A673 (cell line): ENCODE measurements around the gene SLC25A52. TPM values are rescaled to one million over a fixed set of nuclear protein-coding genes. Genes with fewer than 3 reads are reported as not detected.

Experiments used
- BruUV-seq: library from RNA; stranded (reverse); fragments of 400-500 nt; replicated peaks from 2 replicates; lab custom pipeline; 2021; lab: Mats Ljungman, UMichigan
- CTCF ChIA-PET: fragments of 300-600 bp; sonication (Branson Sonifier 250); formaldehyde crosslinking; loops from one replicate; lab custom pipeline; 2022; ENCODE audit warnings: antibody characterized with exemption; lab: Charles Lee
- POLR2A ChIA-PET: fragments of 300-600 bp; sonication (Branson Sonifier 250); formaldehyde crosslinking; loops from one replicate; lab custom pipeline; 2022; ENCODE audit warnings: antibody characterized with exemption; ENCODE audit not compliant: low non-redundant PET; lab: Charles Lee
- DNase-seq: peaks from one replicate; pipeline ENCODE4 v3.0.0-alpha.2; 2015; ENCODE audit warnings: low spot score
- H3K27ac ChIP-seq: fragments of 200-600 bp; sonication (generic); 2 replicates; pipeline ENCODE4 v1.5.1; 2016; ENCODE audit warnings: mixed run types, low read depth, mild to moderate bottlenecking, mixed read lengths, antibody characterized with exemption, low read length; ENCODE audit not compliant: poor library complexity, severe bottlenecking
- H3K27me3 ChIP-seq: fragments of 200-600 bp; sonication (generic); replicated peaks from 2 replicates; pipeline ENCODE4 v1.6.1; 2017; ENCODE audit warnings: mixed run types, low read depth, mild to moderate bottlenecking, mixed read lengths, antibody characterized with exemption, low read length; ENCODE audit not compliant: insufficient read depth, poor library complexity
- H3K36me3 ChIP-seq: fragments of 200-600 bp; sonication (generic); 2 replicates; pipeline ENCODE4 v1.6.1; 2016; ENCODE audit warnings: mixed run types, mild to moderate bottlenecking, mixed read lengths, antibody characterized with exemption, low read length; ENCODE audit not compliant: insufficient read depth, poor library complexity, severe bottlenecking
- H3K4me1 ChIP-seq: fragments of 200-600 bp; sonication (generic); 2 replicates; pipeline ENCODE4 v1.6.1; 2017; ENCODE audit warnings: mixed run types, mild to moderate bottlenecking, mixed read lengths, antibody characterized with exemption, low read length; ENCODE audit not compliant: insufficient read depth, poor library complexity, severe bottlenecking
- H3K4me3 ChIP-seq: fragments of 200-600 bp; sonication (generic); 2 replicates; pipeline ENCODE4 v1.5.1; 2016; ENCODE audit warnings: low read depth, mixed run types, mild to moderate bottlenecking, mixed read lengths, low read length; ENCODE audit not compliant: poor library complexity, severe bottlenecking
- H3K9me3 ChIP-seq: fragments of 200-600 bp; sonication (generic); 2 replicates; pipeline ENCODE4 v1.6.1; 2016; ENCODE audit warnings: mixed run types, low read depth, mild to moderate bottlenecking, mixed read lengths, antibody characterized with exemption, low read length; ENCODE audit not compliant: poor library complexity, severe bottlenecking
- CTCF ChIP-seq: fragments of 300-800, 200-600 bp; sonication (generic); conservative IDR thresholded peaks from 2 replicates; pipeline ENCODE4 v1.5.1; 2017; ENCODE audit warnings: low read depth, mild to moderate bottlenecking, antibody characterized with exemption, low read length, moderate library complexity, mixed read lengths
- EZH2 ChIP-seq: fragments of 200-600 bp; sonication (generic); IDR thresholded peaks from 2 replicates; pipeline ENCODE4 v1.6.1; 2017; ENCODE audit warnings: borderline replicate concordance, low read depth, mild to moderate bottlenecking, mixed read lengths, antibody characterized with exemption, low read length; ENCODE audit not compliant: poor library complexity, severe bottlenecking
- intact Hi-C: fragments of 100-400 bp; cut with micrococcal nuclease; formaldehyde crosslinking; loops from one replicate; pipeline ENCODE4 v1.10.0; 2022; ENCODE audit not compliant: unreplicated experiment
- total RNA-seq: library from RNA; stranded (reverse); gene quantifications from 2 replicates; pipeline ENCODE4 v1.2.3, GENCODE V29; 2021

SLC25A52 gene
- total RNA-seq, 1 experiment from 2014 or later = not detected

- no TSS peak for BruUV-seq
- no peaks in the 10 kb centered on the region for H3K36me3 ChIP-seq
- peaks cover 7% of the 10 kb centered on the region for H3K9me3 ChIP-seq
- DNase-seq = no peak
- H3K4me3 ChIP-seq = no peak overlapping the region
- intact Hi-C loops = no loop called here
- TF ChIP-seq EZH2 (no peak), CTCF (no peak)
- POLR2A ChIA-PET = no interaction called here
- H3K27me3 ChIP-seq = no peaks in the 10 kb centered on the region
- no peaks in the 10 kb centered on the region for H3K4me1 ChIP-seq
- CTCF ChIA-PET = no interaction called here
- no peak overlapping the region for H3K27ac ChIP-seq
Measured at GRCh38 chr18:31774962-31775361, 14.3 kb upstream of the SLC25A52 start.

- ChIA-PET CTCF (no interaction called here), POLR2A (no interaction called here)
- intact Hi-C loops = no loop called here
- Histone ChIP-seq H3K4me3 (no peak overlapping the region), H3K36me3 (no peaks in the 10 kb centered on the region), H3K9me3 (peaks cover 7% of the 10 kb centered on the region), H3K4me1 (no peaks in the 10 kb centered on the region), H3K27me3 (no peaks in the 10 kb centered on the region), H3K27ac (no peak overlapping the region)
- TF ChIP-seq CTCF = no peak
- no peak for DNase-seq
- BruUV-seq = no TSS peak
Measured at GRCh38 chr18:31774477-31774785, 13.8 kb upstream of the SLC25A52 start.

- Histone ChIP-seq H3K36me3 (no peaks in the 10 kb centered on the region), H3K9me3 (peaks cover 7% of the 10 kb centered on the region), H3K4me3 (no peak overlapping the region), H3K27me3 (peaks cover 2% of the 10 kb centered on the region), H3K27ac (no peak overlapping the region), H3K4me1 (no peaks in the 10 kb centered on the region)
- POLR2A ChIA-PET = no interaction called here
- BruUV-seq = no TSS peak
- intact Hi-C loops = no loop called here
- CTCF ChIA-PET = no interaction called here
- no peak for DNase-seq
- TF ChIP-seq EZH2 = no peak
- TF ChIP-seq CTCF = no peak
Measured at GRCh38 chr18:31773774-31774476, 13.2 kb upstream of the SLC25A52 start.
